HepG2 (cell line): ENCODE data around the gene DNAJC18. TPM values are rescaled to one million over a fixed set of nuclear protein-coding genes. Genes with fewer than 3 reads are reported as not detected.
A peak's percentile ranks its signal among the peaks of the same experiment; 100 is the strongest.

ENCODE experiments used
- ATF7 ChIP-seq, 2 experiments: fragments of 450-650 bp in 1 of 2; sonication (generic) in 1 of 2; formaldehyde crosslinking in 1 of 2; IDR thresholded peaks; 2 replicates each; pipeline versions ENCODE4 v1.4.0 to v1.6.1; 2016 to 2020; ENCODE audit warnings: antibody characterized with exemption in 1 of 2, mild to moderate bottlenecking in 1 of 2, missing genetic modification reagents in 1 of 2
- BCL6 ChIP-seq: IDR thresholded peaks from 2 replicates; pipeline ENCODE4 v1.6.1; 2016; ENCODE audit warnings: missing genetic modification reagents, missing compliant biosample characterization
- CREB1 ChIP-seq, 2 experiments: fragments of 450-650 bp in 1 of 2; IDR thresholded peaks; 2 replicates each; pipeline ENCODE4 v1.6.1; 2016 to 2017; ENCODE audit warnings: control low read depth in 1 of 2, mild to moderate bottlenecking in 1 of 2, missing compliant biosample characterization in 1 of 2, missing genetic modification characterization in 1 of 2
- ELF1 ChIP-seq: sonication (generic); formaldehyde crosslinking; IDR thresholded peaks from 2 replicates; pipeline ENCODE4 v1.4.0; 2020; ENCODE audit warnings: missing genetic modification reagents
- GATAD2A ChIP-seq: IDR thresholded peaks from 2 replicates; pipeline ENCODE4 v1.6.1; 2016
- HDAC1 ChIP-seq: sonication (generic); formaldehyde crosslinking; IDR thresholded peaks from 2 replicates; pipeline ENCODE4 v1.5.1; 2020; ENCODE audit warnings: mild to moderate bottlenecking, missing genetic modification reagents
- HIVEP1 ChIP-seq: sonication (generic); formaldehyde crosslinking; IDR thresholded peaks from 2 replicates; pipeline ENCODE4 v1.4.0; 2020; ENCODE audit warnings: mild to moderate bottlenecking, missing genetic modification reagents
- MBD4 ChIP-seq: IDR thresholded peaks from 2 replicates; pipeline ENCODE4 v1.6.1; 2012; ENCODE audit warnings: low read length, inconsistent platforms, borderline replicate concordance
- MED1 ChIP-seq: sonication (generic); formaldehyde crosslinking; IDR thresholded peaks from 2 replicates; pipeline ENCODE4 v1.4.0; 2020; ENCODE audit warnings: missing genetic modification reagents
- MXD4 ChIP-seq: IDR thresholded peaks from 2 replicates; pipeline ENCODE4 v1.6.1; 2016; ENCODE audit warnings: mild to moderate bottlenecking, missing biosample characterization, missing genetic modification reagents
- NAIF1 ChIP-seq: sonication (generic); formaldehyde crosslinking; IDR thresholded peaks from 2 replicates; pipeline ENCODE4 v1.5.0; 2020; ENCODE audit warnings: mild to moderate bottlenecking, missing genetic modification reagents, borderline replicate concordance
- PCBP1 ChIP-seq: fragments of 200-400 bp; formaldehyde crosslinking; IDR thresholded peaks from 2 replicates; pipeline ENCODE4 v1.6.1; 2017; ENCODE audit warnings: mild to moderate bottlenecking, low read depth, low read length, borderline replicate concordance
- SKI ChIP-seq: fragments of 450-650 bp; IDR thresholded peaks from one replicate; pipeline ENCODE4 v1.6.1; 2018; ENCODE audit warnings: mild to moderate bottlenecking; ENCODE audit not compliant: partially characterized antibody
- ZNF205 ChIP-seq: IDR thresholded peaks from 2 replicates; pipeline ENCODE4 v1.6.1; 2018; ENCODE audit warnings: missing biosample characterization, missing genetic modification reagents
- ZNF225 ChIP-seq: sonication (generic); formaldehyde crosslinking; IDR thresholded peaks from 2 replicates; pipeline ENCODE4 v1.4.0; 2020; ENCODE audit warnings: mild to moderate bottlenecking, missing genetic modification reagents
- ZNF317 ChIP-seq: sonication (generic); formaldehyde crosslinking; IDR thresholded peaks from 2 replicates; pipeline ENCODE4 v1.5.0; 2020; ENCODE audit warnings: mild to moderate bottlenecking, missing genetic modification reagents
- ZNF33A ChIP-seq: sonication (generic); formaldehyde crosslinking; IDR thresholded peaks from 2 replicates; pipeline ENCODE4 v1.5.1; 2020; ENCODE audit warnings: missing genetic modification reagents, mild to moderate bottlenecking, moderate library complexity, borderline replicate concordance
- ZNF468 ChIP-seq: sonication (generic); formaldehyde crosslinking; IDR thresholded peaks from 2 replicates; pipeline ENCODE4 v1.8.0; 2022; ENCODE audit warnings: mild to moderate bottlenecking, moderate library complexity, missing genetic modification reagents
- ZNF570 ChIP-seq: sonication (generic); formaldehyde crosslinking; IDR thresholded peaks from 2 replicates; pipeline ENCODE4 v1.4.0; 2020; ENCODE audit warnings: mild to moderate bottlenecking, missing genetic modification reagents, borderline replicate concordance
- ZNF589 ChIP-seq: sonication (generic); formaldehyde crosslinking; conservative IDR thresholded peaks from 2 replicates; pipeline ENCODE4 v1.8.0; 2022; ENCODE audit warnings: mild to moderate bottlenecking, moderate library complexity, missing genetic modification reagents
- ZNF780A ChIP-seq: sonication (generic); formaldehyde crosslinking; IDR thresholded peaks from 2 replicates; pipeline ENCODE4 v1.8.0; 2022; ENCODE audit warnings: mild to moderate bottlenecking, missing genetic modification reagents, moderate library complexity
- ZZZ3 ChIP-seq: sonication (generic); formaldehyde crosslinking; IDR thresholded peaks from 2 replicates; pipeline ENCODE4 v1.4.0; 2020; ENCODE audit warnings: missing genetic modification reagents, mild to moderate bottlenecking, borderline replicate concordance
- polyA plus RNA-seq, 8 experiments: library from polyadenylated mRNA; depleted of rRNA in 3 of 8; stranded (reverse) in 7 of 8; unstranded in 1 of 8; fragments of >200 nt; fragmentation: Illumina TruSeq in 4 of 8; extraction: Trizol in 4 of 8; gene quantifications; 2 replicates each; pipeline versions ENCODE4 v1.2.1 to v1.2.3, GENCODE V29; 2011 to 2016; ENCODE audit warnings: low read depth in 4 of 8, missing spikeins in 1 of 8, mixed read lengths in 1 of 8; ENCODE audit not compliant: insufficient read depth in 1 of 8
- total RNA-seq, 5 experiments: library from RNA; depleted of rRNA; stranded (reverse); fragments of >200 nt; fragmentation: Illumina TruSeq; extraction: Trizol; gene quantifications; 2 replicates each; pipeline ENCODE4 v1.2.3, GENCODE V29; 2016; ENCODE audit warnings: low read depth in 1 of 5
- TF ChIP-seq, protein P1 (sequence below): IDR thresholded peaks from 2 replicates; pipeline ENCODE4 v1.6.1; 2016; ENCODE audit warnings: low read depth, borderline replicate concordance
- TF ChIP-seq, protein P2 (sequence below): sonication (generic); formaldehyde crosslinking; IDR thresholded peaks from 2 replicates; pipeline ENCODE4 v1.5.1; 2020; ENCODE audit warnings: missing genetic modification reagents, mild to moderate bottlenecking, borderline replicate concordance
- TF ChIP-seq, protein P3 (sequence below): sonication (generic); formaldehyde crosslinking; IDR thresholded peaks from 2 replicates; pipeline ENCODE4 v1.4.0; 2020; ENCODE audit warnings: missing genetic modification reagents
- TF ChIP-seq, protein P4 (sequence below): sonication (generic); formaldehyde crosslinking; IDR thresholded peaks from 2 replicates; pipeline ENCODE4 v1.4.0; 2020; ENCODE audit warnings: mild to moderate bottlenecking, missing genetic modification reagents
- TF ChIP-seq, protein P5 (sequence below): sonication (generic); formaldehyde crosslinking; IDR thresholded peaks from 2 replicates; pipeline ENCODE4 v1.8.0; 2022; ENCODE audit warnings: mild to moderate bottlenecking, missing genetic modification reagents, moderate library complexity

The DNAJC18 gene
- total and polyA plus RNA-seq, 2 of the 13 experiments (the other 11 are each of a cell fraction or from before 2014, with no cell fraction given), result 6.5 to 6.6 TPM

DNA sequence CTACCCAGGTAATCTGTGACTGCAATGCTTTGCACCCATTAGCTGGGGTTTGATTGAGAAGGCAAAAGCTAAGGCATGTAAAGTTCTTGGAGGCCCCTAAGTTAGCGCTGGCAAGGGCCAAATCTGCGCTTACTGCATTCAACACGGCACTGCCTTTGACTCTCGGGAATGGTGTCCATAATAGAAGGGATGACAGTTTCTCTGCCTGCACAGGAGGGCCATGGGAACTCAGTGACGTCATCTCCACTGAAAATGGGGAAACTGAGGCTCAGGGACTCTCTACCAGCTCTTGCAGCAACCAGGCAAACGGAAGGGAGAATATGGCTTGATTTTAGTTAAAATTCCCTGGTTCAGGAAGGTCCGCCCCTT lies 35.9 kb downstream of the DNAJC18 start (continued):
- TF ChIP-seq, protein P1, sequence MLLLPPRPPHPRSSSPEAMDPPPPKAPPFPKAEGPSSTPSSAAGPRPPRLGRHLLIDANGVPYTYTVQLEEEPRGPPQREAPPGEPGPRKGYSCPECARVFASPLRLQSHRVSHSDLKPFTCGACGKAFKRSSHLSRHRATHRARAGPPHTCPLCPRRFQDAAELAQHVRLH (CRISPR knock-in tag), result 0 out of 2 replicates have a peak, but pooled peaks have one; percentile 6
- TF ChIP-seq, protein P2, sequence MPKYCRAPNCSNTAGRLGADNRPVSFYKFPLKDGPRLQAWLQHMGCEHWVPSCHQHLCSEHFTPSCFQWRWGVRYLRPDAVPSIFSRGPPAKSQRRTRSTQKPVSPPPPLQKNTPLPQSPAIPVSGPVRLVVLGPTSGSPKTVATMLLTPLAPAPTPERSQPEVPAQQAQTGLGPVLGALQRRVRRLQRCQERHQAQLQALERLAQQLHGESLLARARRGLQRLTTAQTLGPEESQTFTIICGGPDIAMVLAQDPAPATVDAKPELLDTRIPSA (CRISPR knock-in tag), result no peak
- no peak for TF ChIP-seq ZNF317 (CRISPR knock-in tag)
- no peak for TF ChIP-seq MED1 (CRISPR knock-in tag)
- no peak for TF ChIP-seq ZNF780A (CRISPR knock-in tag)
- TF ChIP-seq ZNF225, result no peak
- TF ChIP-seq MBD4, result no peak
- TF ChIP-seq, protein P3, sequence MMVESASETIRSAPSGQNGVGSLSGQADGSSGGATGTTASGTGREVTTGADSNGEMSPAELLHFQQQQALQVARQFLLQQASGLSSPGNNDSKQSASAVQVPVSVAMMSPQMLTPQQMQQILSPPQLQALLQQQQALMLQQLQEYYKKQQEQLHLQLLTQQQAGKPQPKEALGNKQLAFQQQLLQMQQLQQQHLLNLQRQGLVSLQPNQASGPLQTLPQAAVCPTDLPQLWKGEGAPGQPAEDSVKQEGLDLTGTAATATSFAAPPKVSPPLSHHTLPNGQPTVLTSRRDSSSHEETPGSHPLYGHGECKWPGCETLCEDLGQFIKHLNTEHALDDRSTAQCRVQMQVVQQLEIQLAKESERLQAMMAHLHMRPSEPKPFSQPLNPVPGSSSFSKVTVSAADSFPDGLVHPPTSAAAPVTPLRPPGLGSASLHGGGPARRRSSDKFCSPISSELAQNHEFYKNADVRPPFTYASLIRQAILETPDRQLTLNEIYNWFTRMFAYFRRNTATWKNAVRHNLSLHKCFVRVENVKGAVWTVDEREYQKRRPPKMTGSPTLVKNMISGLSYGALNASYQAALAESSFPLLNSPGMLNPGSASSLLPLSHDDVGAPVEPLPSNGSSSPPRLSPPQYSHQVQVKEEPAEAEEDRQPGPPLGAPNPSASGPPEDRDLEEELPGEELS (CRISPR knock-in tag), result 0 out of 2 replicates have a peak, but pooled peaks have one; percentile 2
- no peak for TF ChIP-seq ZNF468 (CRISPR knock-in tag)
- TF ChIP-seq, protein P4, sequence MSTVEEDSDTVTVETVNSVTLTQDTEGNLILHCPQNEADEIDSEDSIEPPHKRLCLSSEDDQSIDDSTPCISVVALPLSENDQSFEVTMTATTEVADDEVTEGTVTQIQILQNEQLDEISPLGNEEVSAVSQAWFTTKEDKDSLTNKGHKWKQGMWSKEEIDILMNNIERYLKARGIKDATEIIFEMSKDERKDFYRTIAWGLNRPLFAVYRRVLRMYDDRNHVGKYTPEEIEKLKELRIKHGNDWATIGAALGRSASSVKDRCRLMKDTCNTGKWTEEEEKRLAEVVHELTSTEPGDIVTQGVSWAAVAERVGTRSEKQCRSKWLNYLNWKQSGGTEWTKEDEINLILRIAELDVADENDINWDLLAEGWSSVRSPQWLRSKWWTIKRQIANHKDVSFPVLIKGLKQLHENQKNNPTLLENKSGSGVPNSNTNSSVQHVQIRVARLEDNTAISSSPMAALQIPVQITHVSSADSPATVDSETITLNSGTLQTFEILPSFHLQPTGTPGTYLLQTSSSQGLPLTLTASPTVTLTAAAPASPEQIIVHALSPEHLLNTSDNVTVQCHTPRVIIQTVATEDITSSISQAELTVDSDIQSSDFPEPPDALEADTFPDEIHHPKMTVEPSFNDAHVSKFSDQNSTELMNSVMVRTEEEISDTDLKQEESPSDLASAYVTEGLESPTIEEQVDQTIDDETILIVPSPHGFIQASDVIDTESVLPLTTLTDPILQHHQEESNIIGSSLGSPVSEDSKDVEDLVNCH (CRISPR knock-in tag), result 0 out of 2 replicates have a peak, but pooled peaks have one; percentile 30
- TF ChIP-seq HIVEP1 (CRISPR knock-in tag), result no peak
- TF ChIP-seq ZNF589 (CRISPR knock-in tag), result 0 out of 2 replicates have a peak, but pooled peaks have one; percentile 36
- TF ChIP-seq, protein P5, sequence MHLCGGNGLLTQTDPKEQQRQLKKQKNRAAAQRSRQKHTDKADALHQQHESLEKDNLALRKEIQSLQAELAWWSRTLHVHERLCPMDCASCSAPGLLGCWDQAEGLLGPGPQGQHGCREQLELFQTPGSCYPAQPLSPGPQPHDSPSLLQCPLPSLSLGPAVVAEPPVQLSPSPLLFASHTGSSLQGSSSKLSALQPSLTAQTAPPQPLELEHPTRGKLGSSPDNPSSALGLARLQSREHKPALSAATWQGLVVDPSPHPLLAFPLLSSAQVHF, result no peak
- TF ChIP-seq HDAC1 (CRISPR knock-in tag), result no peak
- TF ChIP-seq ZZZ3 (CRISPR knock-in tag), result no peak
- peak; percentile 98 for TF ChIP-seq ATF7 (IDR thresholded peaks at IDR 0.05)
- TF ChIP-seq ATF7 (CRISPR knock-in tag; IDR thresholded peaks at IDR 0.05), result no peak
- TF ChIP-seq ELF1 (CRISPR knock-in tag), result no peak
- TF ChIP-seq SKI, result no peak
- TF ChIP-seq ZNF33A (CRISPR knock-in tag), result no peak
- no peak for TF ChIP-seq BCL6 (CRISPR knock-in tag)
- TF ChIP-seq NAIF1, result no peak
- peak; percentile 97 for TF ChIP-seq CREB1 (IDR thresholded peaks at IDR 0.05)
- TF ChIP-seq CREB1 (CRISPR knock-in tag; IDR thresholded peaks at IDR 0.05), result no peak
- TF ChIP-seq PCBP1, result no peak
- no peak for TF ChIP-seq ZNF205
- no peak for TF ChIP-seq GATAD2A
- TF ChIP-seq ZNF570 (CRISPR knock-in tag), result no peak
- TF ChIP-seq MXD4 (CRISPR knock-in tag), result no peak
